Left cardiac atrium (tissue), 4 donors: ENCODE measurements around the gene TMEM151A. TPM values are rescaled to one million over a fixed set of nuclear protein-coding genes. Genes with fewer than 3 reads are reported as not detected.

Experiments used
- ATAC-seq, 2 donors: fragments of 200-7000 bp; cut with Tn5 transposase; one replicate each; pipeline ENCODE4 v1.9.1; 2020; ENCODE audit warnings: mild to moderate bottlenecking in 2 of 2, moderate library complexity in 2 of 2
- DNase-seq: peaks from one replicate; pipeline ENCODE4 v3.0.0-alpha.2; 2020
- intact Hi-C, 2 donors: fragments of 100-400 bp; cut with DNase I; formaldehyde crosslinking; loops; one replicate each; pipeline versions ENCODE4 v1.14.1 to v1.15.1; 2022 to 2023
- total RNA-seq, 2 donors: library from RNA; stranded (reverse); fragmentation: NEBNext Ultra II Directional; extraction: Animal tissue kit (Norgen Biotek cat#: 25700); gene quantifications; one replicate each; pipeline ENCODE4 v1.2.1, GENCODE V29; 2021
- donor health status: DM: no; HTN: yes; CAD: no.
- donor health status: DM: no; HTN: yes; CAD: no; lungs with severe emphysema.
- donor health status: DM: yes; HTN: yes; CAD: no.
- donor health status: Dilated cardiomyopathy.

The TMEM151A gene
- total RNA-seq, 2 donors from 2014 or later, result 0.86 to 1.1 TPM

- intact Hi-C loops, result no loop called here
- DNase-seq, result no peak
Observed at GRCh38 chr11:66340596-66341501, 49.2 kb downstream of the TMEM151A start.

DNA sequence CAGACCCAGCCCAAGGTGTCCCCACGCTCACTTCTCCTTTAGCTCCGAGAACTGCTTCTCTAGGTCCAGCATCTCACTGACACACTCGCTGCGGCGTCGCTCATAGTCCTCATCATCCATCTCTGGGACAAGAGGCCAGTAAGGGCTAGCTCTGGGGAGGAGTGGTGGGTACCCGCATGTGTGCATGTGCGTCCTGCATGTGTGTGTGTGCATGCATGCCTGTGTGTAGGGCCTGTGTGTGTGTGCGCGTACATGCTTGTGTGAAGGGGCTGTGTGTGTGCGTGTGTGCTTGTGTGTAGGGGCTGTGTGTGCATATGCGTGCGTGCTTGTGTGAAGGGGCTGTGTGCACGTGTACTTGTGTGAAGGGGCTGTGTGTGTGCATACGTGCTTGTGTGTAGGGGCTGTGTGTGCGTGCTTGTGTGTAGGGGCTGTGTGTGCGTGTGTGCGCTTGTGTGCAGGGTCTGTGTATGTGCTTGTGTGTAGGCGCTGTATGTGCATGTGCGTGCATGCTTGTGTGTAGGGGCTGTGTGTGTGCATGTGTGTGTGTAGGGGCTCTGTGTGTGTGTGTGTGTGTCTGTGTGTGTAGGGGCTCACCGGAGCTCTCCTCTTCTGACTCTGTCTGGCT lies 49.9 kb downstream of the TMEM151A start:
- ATAC-seq, result no peak
- intact Hi-C loops, result no loop called here
- DNase-seq, result no peak

More at GRCh38 chr11:66340596-66341501, 49.2 kb downstream of the TMEM151A start:
- ATAC-seq, result no peak

GRCh38 chr11:66343176-66343575 lies 51.5 kb downstream of the TMEM151A start:
- intact Hi-C loops, result no loop called here
- ATAC-seq, result no peak

DNA sequence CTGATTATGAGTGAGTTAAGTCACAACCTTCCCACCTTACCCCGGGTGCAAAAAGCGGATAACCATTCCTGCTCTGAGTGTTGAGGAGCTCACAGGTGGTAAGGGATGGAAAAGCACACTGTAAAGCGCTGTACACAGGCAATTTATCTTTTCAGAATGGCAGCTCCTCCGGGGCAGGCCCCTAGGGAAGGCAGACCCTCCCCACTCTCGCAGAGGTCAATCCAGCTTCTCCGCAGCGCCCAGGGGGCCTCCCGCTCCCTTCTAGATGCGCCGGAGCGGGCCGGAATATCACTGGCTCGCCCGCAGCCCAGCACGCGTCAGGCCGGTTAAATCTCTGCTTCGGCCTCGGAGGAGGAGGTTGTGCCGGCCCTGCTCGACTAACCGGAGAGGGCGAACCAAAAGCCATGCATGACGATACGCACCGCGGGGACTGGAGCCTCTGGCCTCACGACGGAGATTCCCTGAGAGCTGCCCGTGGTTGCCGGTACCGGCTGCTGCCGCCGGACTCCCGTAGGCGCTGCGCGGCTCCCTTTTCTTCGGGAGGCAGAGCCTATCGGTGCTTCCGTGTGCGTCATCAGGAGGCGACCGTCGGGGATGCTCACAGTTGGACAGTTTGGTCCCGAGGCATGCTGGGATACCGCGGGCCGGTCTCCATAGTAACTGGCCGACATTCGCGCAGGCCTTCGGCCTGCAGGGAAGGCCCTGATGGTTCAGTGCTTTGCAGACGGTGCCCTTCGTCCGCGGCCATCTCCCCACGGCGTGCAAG lies 53.0 kb downstream of the TMEM151A start, which contains the start of gene BRMS1:
TSS of gene BRMS1 (minus strand) at position 555 of the 766 bp plus-strand sequence. CDS start 2,870 bp downstream, outside the sequence.
- intact Hi-C loops, result loop anchor here in 1 of 2 donors (5.0 kb wide), 1 partner anchor 43 kb away; no protein-coding TSS in a partner anchor
- peak; percentile 100 for DNase-seq
- peak; percentile 87 to 91 for ATAC-seq

More at GRCh38 chr11:66343176-66343575, 51.5 kb downstream of the TMEM151A start:
- no peak for DNase-seq

DNA sequence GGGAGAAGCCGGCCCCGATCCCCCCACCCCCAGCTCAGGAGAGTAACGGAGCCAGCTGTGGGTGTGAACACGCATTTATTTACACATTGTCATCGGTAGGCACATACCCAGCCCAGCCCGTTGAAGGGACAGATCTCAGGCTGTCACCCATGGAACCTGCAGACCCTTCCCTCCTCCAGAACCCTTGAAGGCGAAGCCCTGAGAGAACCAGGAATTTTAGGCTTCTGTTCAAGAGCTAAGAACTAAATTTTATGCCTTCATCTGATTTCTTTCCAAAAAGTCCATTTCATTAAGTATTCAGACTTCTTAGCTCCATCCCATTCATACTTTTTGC lies 53.6 kb downstream of the TMEM151A start:
- ATAC-seq (no peak), DNase-seq (no peak)
- intact Hi-C loops, result loop anchor here in 1 of 2 donors (5.0 kb wide), 1 partner anchor 42 kb away; no protein-coding TSS in a partner anchor

Other genes starting within 250 kb of the TMEM151A start
- 1 to 10 TPM; 7.8 to 9.8 TPM for gene GAL3ST3, start 242.7 kb upstream of the TMEM151A start, total RNA-seq
- gene SF3B2, start 239.5 kb upstream of the TMEM151A start, total RNA-seq, result 100 to 1,000 TPM in 1 of 2 donors, 10 to 100 TPM in 1; 78.7 to 101 TPM
- gene PACS1, start 221.6 kb upstream of the TMEM151A start, total RNA-seq, result 10 to 100 TPM; 51.6 to 74.4 TPM
- gene KLC2, start 34.2 kb upstream of the TMEM151A start, total RNA-seq, result 10 to 100 TPM; 25.8 to 32.1 TPM
- gene RAB1B, start 23.3 kb upstream of the TMEM151A start, total RNA-seq, result 100 to 1,000 TPM; 114 to 115 TPM
- not detected for gene CNIH2, start 13.7 kb upstream of the TMEM151A start, total RNA-seq
- gene YIF1A, start 2.8 kb upstream of the TMEM151A start, total RNA-seq, result 10 to 100 TPM; 53.2 to 81.1 TPM
- 10 to 100 TPM; 43.8 to 54.3 TPM for gene CD248, start 25.1 kb downstream of the TMEM151A start, total RNA-seq
- gene RIN1, start 44.5 kb downstream of the TMEM151A start, total RNA-seq, result 1 to 10 TPM; 2.2 to 4.6 TPM
- gene BRMS1, start 53.2 kb downstream of the TMEM151A start, total RNA-seq, result 10 to 100 TPM; 14.9 to 19.3 TPM
- gene B4GAT1, start 55.7 kb downstream of the TMEM151A start, total RNA-seq, result 10 to 100 TPM; 37.9 to 41.1 TPM
- 10 to 100 TPM; 15.1 to 16.6 TPM for gene SLC29A2, start 79.9 kb downstream of the TMEM151A start, total RNA-seq
- gene NPAS4, start 129.1 kb downstream of the TMEM151A start, total RNA-seq, result under 1 TPM; 0.18 to 0.68 TPM
- 10 to 100 TPM; 43.1 to 47.0 TPM for gene MRPL11, start 147.0 kb downstream of the TMEM151A start, total RNA-seq
- 10 to 100 TPM in 1 of 2 donors, 1 to 10 TPM in 1; 9.1 to 11.0 TPM for gene PELI3, start 175.0 kb downstream of the TMEM151A start, total RNA-seq
- 10 to 100 TPM; 18.5 TPM for gene DPP3, start 188.5 kb downstream of the TMEM151A start, total RNA-seq
- 10 to 100 TPM; 18.7 to 18.9 TPM for gene BBS1, start 218.7 kb downstream of the TMEM151A start, total RNA-seq